ENCODE data around the gene EPS8L2. TPM values are rescaled to one million over a fixed set of nuclear protein-coding genes. Genes with fewer than 3 reads are reported as not detected.
"Not testable (repeated sequence)": the region's sequence is repeated elsewhere in the genome, so short reads cannot be mapped to it uniquely, and the experiment has no call there.

The EPS8L2 gene
- polyA plus RNA-seq, 3 donors, result 0.55 TPM; not detected in 2

- Histone ChIP-seq H3K79me2 (ENCODE audit: insufficient read depth, low read length) (peaks cover 28% of the 10 kb centered on the region), H3K9me3 (replicated peaks in 1 of 2; ENCODE audit: control insufficient read depth in 1 of 2, insufficient read depth in 1 of 2, low read length in 2 of 2) (no peaks in the 10 kb centered on the region), H3K4me1 (ENCODE audit: control insufficient read depth in 1 of 2, insufficient read depth in 2 of 2, low read length in 2 of 2) (peaks cover 7% of the 10 kb centered on the region in 2 donors), H3K4me2 (replicated peaks; ENCODE audit: extremely low read depth, low read length, poor library complexity, severe bottlenecking) (no peak overlapping the region), H4K20me1 (ENCODE audit: insufficient read depth, low read length) (peaks cover 22% of the 10 kb centered on the region), H3K36me3 (replicated peaks in 1 of 2; ENCODE audit: control insufficient read depth in 1 of 2, insufficient read depth in 2 of 2, low read length in 2 of 2) (peaks cover 50 to 74% of the 10 kb centered on the region in 2 donors), H3K9ac (ENCODE audit: insufficient read depth, low read length, poor library complexity, severe bottlenecking) (no peak overlapping the region), H3K27me3 (ENCODE audit: control insufficient read depth in 2 of 2, insufficient read depth in 2 of 2, low read length in 2 of 2) (no peaks in the 10 kb centered on the region), H2AFZ (ENCODE audit: insufficient read depth, low read depth, low read length, poor library complexity, severe bottlenecking) (no peak overlapping the region), H3K27ac (ENCODE audit: low read depth in 1 of 2, low read length in 2 of 2) (no peak overlapping the region), H3K4me3 (replicated peaks in 1 of 3; ENCODE audit: low read depth in 2 of 3, low read length in 3 of 3) (no peak overlapping the region)
- H3K27me3 Mint-ChIP-seq (ENCODE audit: low read depth in 3 of 3), result peaks cover 0 to 8% (median 5%) of the 10 kb centered on the region in 3 donors
- TF ChIP-seq CTCF (IDR thresholded peaks at IDR 0.05), result no peak
- H3K4me1 Mint-ChIP-seq, result peaks cover 14% of the 10 kb centered on the region
- WGBS (ENCODE audit: insufficient coverage), result 24% methylated on average over 9 of the region's 9 CpGs
- H3K27ac Mint-ChIP-seq, result no peak overlapping the region
- H3K36me3 Mint-ChIP-seq, result peaks cover 62 to 77% of the 10 kb centered on the region in 2 donors
- DNase-seq, result no peak
- intact Hi-C loops (cut with micrococcal nuclease), result no loop called here
- H3K9me3 Mint-ChIP-seq, result peaks cover 0 to 1% (median 0%) of the 10 kb centered on the region in 7 donors
- H3K4me3 Mint-ChIP-seq, result no peak overlapping the region
These were observed 17.4 kb upstream of the EPS8L2 start for GRCh38 chr11:688681-689080.

GRCh38 chr11:689625-690024, 16.4 kb upstream of the EPS8L2 start:
- Histone ChIP-seq H3K27me3 (ENCODE audit: control insufficient read depth in 2 of 2, insufficient read depth in 2 of 2, low read length in 2 of 2) (no peaks in the 10 kb centered on the region), H3K4me2 (replicated peaks; ENCODE audit: extremely low read depth, low read length, poor library complexity, severe bottlenecking) (no peak overlapping the region), H3K4me1 (ENCODE audit: control insufficient read depth in 1 of 2, insufficient read depth in 2 of 2, low read length in 2 of 2) (peaks cover 14 to 15% of the 10 kb centered on the region in 2 donors), H2AFZ (ENCODE audit: insufficient read depth, low read depth, low read length, poor library complexity, severe bottlenecking) (no peak overlapping the region), H4K20me1 (ENCODE audit: insufficient read depth, low read length) (peaks cover 27% of the 10 kb centered on the region), H3K4me3 (replicated peaks in 1 of 3; ENCODE audit: low read depth in 2 of 3, low read length in 3 of 3) (no peak overlapping the region), H3K79me2 (ENCODE audit: insufficient read depth, low read length) (peaks cover 34% of the 10 kb centered on the region), H3K9me3 (replicated peaks in 1 of 2; ENCODE audit: control insufficient read depth in 1 of 2, insufficient read depth in 1 of 2, low read length in 2 of 2) (no peaks in the 10 kb centered on the region), H3K36me3 (replicated peaks in 1 of 2; ENCODE audit: control insufficient read depth in 1 of 2, insufficient read depth in 2 of 2, low read length in 2 of 2) (peaks cover 41 to 65% of the 10 kb centered on the region in 2 donors), H3K27ac (ENCODE audit: low read depth in 1 of 2, low read length in 2 of 2) (no peak overlapping the region), H3K9ac (ENCODE audit: insufficient read depth, low read length, poor library complexity, severe bottlenecking) (no peak overlapping the region)
- Mint-ChIP-seq H3K4me1 (peaks cover 17% of the 10 kb centered on the region), H3K4me3 (no peak overlapping the region), H3K36me3 (peaks cover 52 to 67% of the 10 kb centered on the region in 2 donors), H3K9me3 (peaks cover 0 to 1% (median 0%) of the 10 kb centered on the region in 7 donors), H3K27me3 (ENCODE audit: low read depth in 3 of 3) (peaks cover 0 to 8% (median 5%) of the 10 kb centered on the region in 3 donors), H3K27ac (no peak overlapping the region)
- 60% methylated on average over 7 of the region's 7 CpGs for WGBS (ENCODE audit: insufficient coverage)
- intact Hi-C loops (cut with micrococcal nuclease), result loop anchor here in 1 of 2 donors (10.0 kb wide), 1 partner anchor 695 kb away; the partner anchor contains the start of gene BRSK2
- DNase-seq, result no peak
- no peak for TF ChIP-seq CTCF (IDR thresholded peaks at IDR 0.05)

- H3K4me3 Mint-ChIP-seq; H3K9ac ChIP-seq (ENCODE audit: insufficient read depth, low read length, poor library complexity, severe bottlenecking); H3K27me3 Mint-ChIP-seq (ENCODE audit: low read depth in 3 of 3); H2AFZ ChIP-seq (ENCODE audit: insufficient read depth, low read depth, low read length, poor library complexity, severe bottlenecking); H3K9me3 Mint-ChIP-seq; H3K27me3 ChIP-seq (ENCODE audit: control insufficient read depth in 2 of 2, insufficient read depth in 2 of 2, low read length in 2 of 2); DNase-seq; H3K4me2 ChIP-seq (replicated peaks; ENCODE audit: extremely low read depth, low read length, poor library complexity, severe bottlenecking); H3K27ac ChIP-seq (ENCODE audit: low read depth in 1 of 2, low read length in 2 of 2); H3K27ac Mint-ChIP-seq; H3K9me3 ChIP-seq (replicated peaks in 1 of 2; ENCODE audit: control insufficient read depth in 1 of 2, insufficient read depth in 1 of 2, low read length in 2 of 2); H3K4me3 ChIP-seq (replicated peaks in 1 of 3; ENCODE audit: low read depth in 2 of 3, low read length in 3 of 3): not testable (repeated sequence)
- H3K36me3 Mint-ChIP-seq, result peaks cover 50 to 63% of the 10 kb centered on the region in 2 donors
- peaks cover 27% of the 10 kb centered on the region for H4K20me1 ChIP-seq (ENCODE audit: insufficient read depth, low read length)
- H3K79me2 ChIP-seq (ENCODE audit: insufficient read depth, low read length), result peaks cover 34% of the 10 kb centered on the region
- H3K4me1 ChIP-seq (ENCODE audit: control insufficient read depth in 1 of 2, insufficient read depth in 2 of 2, low read length in 2 of 2), result peaks cover 14 to 18% of the 10 kb centered on the region in 2 donors
- WGBS (ENCODE audit: insufficient coverage), result 100% methylated on average over 2 of the region's 3 CpGs
- intact Hi-C loops (cut with micrococcal nuclease), result loop anchor here in 1 of 2 donors (10.0 kb wide), 1 partner anchor 695 kb away; the partner anchor contains the start of gene BRSK2
- peaks cover 35 to 58% of the 10 kb centered on the region in 2 donors for H3K36me3 ChIP-seq (replicated peaks in 1 of 2; ENCODE audit: control insufficient read depth in 1 of 2, insufficient read depth in 2 of 2, low read length in 2 of 2)
- peaks cover 17% of the 10 kb centered on the region for H3K4me1 Mint-ChIP-seq
These were observed 15.8 kb upstream of the EPS8L2 start for GRCh38 chr11:690244-690643.
